Measurements from ENCODE around the gene TRIM4. TPM values are rescaled to one million over a fixed set of nuclear protein-coding genes. Genes with fewer than 3 reads are reported as not detected.

Gene TRIM4
- total RNA-seq, 2 donors from 2014 or later: 10.5 to 13.2 TPM

DNA sequence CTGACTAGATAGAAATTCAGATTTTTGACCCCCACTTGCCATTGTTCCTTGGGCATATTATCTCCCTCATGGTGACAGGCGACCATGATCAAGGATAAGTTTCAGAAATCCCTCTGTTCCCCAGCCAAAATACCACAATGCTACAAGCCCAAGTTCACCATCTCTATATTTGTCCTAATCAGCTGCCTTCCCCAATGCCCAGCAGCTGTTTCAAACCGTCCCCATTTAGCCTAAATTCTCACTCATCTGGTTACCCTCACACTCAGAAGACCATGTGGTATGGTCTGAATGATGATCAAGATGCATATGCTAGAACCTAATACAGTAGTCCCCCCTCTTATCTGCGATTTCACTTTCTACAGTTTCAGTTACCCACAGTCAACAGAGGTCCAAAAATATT lies 11.0 kb upstream of the TRIM4 start:
- TF ChIP-seq, protein P1, sequence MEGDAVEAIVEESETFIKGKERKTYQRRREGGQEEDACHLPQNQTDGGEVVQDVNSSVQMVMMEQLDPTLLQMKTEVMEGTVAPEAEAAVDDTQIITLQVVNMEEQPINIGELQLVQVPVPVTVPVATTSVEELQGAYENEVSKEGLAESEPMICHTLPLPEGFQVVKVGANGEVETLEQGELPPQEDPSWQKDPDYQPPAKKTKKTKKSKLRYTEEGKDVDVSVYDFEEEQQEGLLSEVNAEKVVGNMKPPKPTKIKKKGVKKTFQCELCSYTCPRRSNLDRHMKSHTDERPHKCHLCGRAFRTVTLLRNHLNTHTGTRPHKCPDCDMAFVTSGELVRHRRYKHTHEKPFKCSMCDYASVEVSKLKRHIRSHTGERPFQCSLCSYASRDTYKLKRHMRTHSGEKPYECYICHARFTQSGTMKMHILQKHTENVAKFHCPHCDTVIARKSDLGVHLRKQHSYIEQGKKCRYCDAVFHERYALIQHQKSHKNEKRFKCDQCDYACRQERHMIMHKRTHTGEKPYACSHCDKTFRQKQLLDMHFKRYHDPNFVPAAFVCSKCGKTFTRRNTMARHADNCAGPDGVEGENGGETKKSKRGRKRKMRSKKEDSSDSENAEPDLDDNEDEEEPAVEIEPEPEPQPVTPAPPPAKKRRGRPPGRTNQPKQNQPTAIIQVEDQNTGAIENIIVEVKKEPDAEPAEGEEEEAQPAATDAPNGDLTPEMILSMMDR (conservative IDR thresholded peaks at IDR 0.05): no peak
- no peak overlapping the region for H3K27ac Mint-ChIP-seq
- H3K4me3 Mint-ChIP-seq: no peak overlapping the region
- no peak for DNase-seq
- Histone ChIP-seq H3K9me3 (ENCODE audit: control insufficient read depth, low read length) (no peaks in the 10 kb centered on the region), H3K4me1 (ENCODE audit: control insufficient read depth, insufficient read depth, low read length) (no peaks in the 10 kb centered on the region), H3K9ac (ENCODE audit: extremely low read depth, low read length, poor library complexity, severe bottlenecking) (no peak overlapping the region), H3K27ac (ENCODE audit: low read depth, low read length) (no peak overlapping the region), H3K27me3 (ENCODE audit: control insufficient read depth, insufficient read depth, low read length, poor library complexity, severe bottlenecking) (peaks cover 40% of the 10 kb centered on the region), H3K36me3 (ENCODE audit: control insufficient read depth, insufficient read depth, low read length) (no peaks in the 10 kb centered on the region), H3K4me3 (ENCODE audit: low read length) (no peak overlapping the region)
- 87 to 100% methylated on average over 1 to 3 of the region's 3 CpGs for WGBS, 2 experiments (ENCODE audit: insufficient coverage in 1 of 2, insufficient read length in 1 of 2)
- H3K27me3 Mint-ChIP-seq (ENCODE audit: insufficient read depth): peaks cover 14% of the 10 kb centered on the region
- H3K4me1 Mint-ChIP-seq: peaks cover 14% of the 10 kb centered on the region
- no peaks in the 10 kb centered on the region for H3K9me3 Mint-ChIP-seq
- no peaks in the 10 kb centered on the region for H3K36me3 Mint-ChIP-seq (ENCODE audit: low read depth)

DNA sequence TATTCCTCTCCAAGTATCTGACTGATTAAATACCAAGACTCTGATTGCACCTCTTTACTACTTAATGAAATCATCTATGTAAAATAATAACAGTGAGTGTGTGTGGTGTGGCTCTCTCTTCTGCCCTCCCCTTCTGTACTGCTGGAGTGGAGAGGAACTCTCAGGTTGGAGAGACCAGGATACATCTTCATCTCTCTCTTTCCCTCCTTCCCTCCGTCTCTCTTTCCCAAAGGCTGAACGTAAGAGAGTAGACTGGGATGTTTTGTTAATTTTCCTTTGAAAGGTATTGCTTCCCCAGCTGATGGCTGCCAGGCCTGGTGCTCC lies 10.4 kb upstream of the TRIM4 start:
- 50% methylated on average over 1 of the region's 2 CpGs; no CpG with 5 or more reads in 1 of the 2 experiments for WGBS, 2 experiments (ENCODE audit: insufficient coverage in 1 of 2, insufficient read length in 1 of 2)

DNA sequence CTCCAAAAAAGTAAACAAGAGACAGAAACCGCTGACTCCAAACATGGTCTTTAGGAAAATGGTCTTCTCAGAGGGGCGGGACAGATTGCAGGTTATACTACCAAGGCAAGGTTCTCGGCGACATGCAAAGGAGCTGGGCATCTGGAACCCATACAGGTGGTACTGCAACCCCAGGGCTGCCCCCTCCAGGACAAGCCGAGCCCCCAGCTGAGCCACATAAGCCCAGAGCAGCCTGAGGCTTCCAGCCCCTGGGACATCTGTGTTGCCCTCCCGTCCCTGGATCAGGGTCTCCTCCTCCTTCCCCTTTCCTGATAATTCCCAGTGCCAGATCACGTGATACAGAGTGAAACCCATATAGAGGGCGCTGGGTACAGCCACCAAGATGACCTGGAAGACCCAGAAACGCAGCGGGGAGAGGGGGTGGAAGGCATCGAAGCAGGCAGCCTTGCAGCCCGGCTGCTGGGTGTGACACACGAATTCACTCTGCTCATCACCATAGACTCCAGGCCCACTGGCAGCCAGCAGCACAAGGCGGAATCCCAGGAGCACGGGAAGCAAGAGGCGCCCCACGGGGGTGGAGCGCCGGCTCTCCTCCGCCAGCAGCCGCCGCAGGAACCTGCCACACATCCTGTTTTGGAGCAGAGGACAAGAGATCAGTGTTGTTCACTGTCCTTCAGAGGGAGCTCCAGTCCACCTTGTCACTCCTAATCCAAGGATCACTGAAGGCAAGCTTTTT lies 9.8 kb upstream of the TRIM4 start, which contains the start of gene GJC3:
GJC3 (minus strand) TSS at position 627 of the 736 bp plus-strand sequence; CDS start at position 627, 0 bp downstream.
- no peaks in the 10 kb centered on the region for H3K9me3 ChIP-seq (ENCODE audit: control insufficient read depth, low read length)
- no peak within 1 kb of the TSS for H3K27ac ChIP-seq (ENCODE audit: low read depth, low read length)
- 26 to 29% methylated on average over 15 to 20 of the region's 22 CpGs for WGBS, 2 experiments (ENCODE audit: insufficient coverage in 1 of 2, insufficient read length in 1 of 2)
- peaks cover 14% of the 10 kb centered on the region for H3K4me1 Mint-ChIP-seq
- DNase-seq: peak; percentile 91
- no peak within 1 kb of the TSS for H3K9ac ChIP-seq (ENCODE audit: extremely low read depth, low read length, poor library complexity, severe bottlenecking)
- TF ChIP-seq, protein P1 (conservative IDR thresholded peaks at IDR 0.05): peak; percentile 72
- peak within 1 kb of the TSS; percentile 77 for H3K4me3 ChIP-seq (ENCODE audit: low read length)
- H3K4me1 ChIP-seq (ENCODE audit: control insufficient read depth, insufficient read depth, low read length): no peaks in the 10 kb centered on the region
- H3K36me3 ChIP-seq (ENCODE audit: control insufficient read depth, insufficient read depth, low read length): no peaks in the 10 kb centered on the region
- no peaks in the 10 kb centered on the region for H3K36me3 Mint-ChIP-seq (ENCODE audit: low read depth)
- H3K27me3 ChIP-seq (ENCODE audit: control insufficient read depth, insufficient read depth, low read length, poor library complexity, severe bottlenecking): peaks cover 49% of the 10 kb centered on the region
- peak within 1 kb of the TSS; percentile 72 for H3K4me3 Mint-ChIP-seq
- H3K27ac Mint-ChIP-seq: peak within 1 kb of the TSS; percentile 90
- no peaks in the 10 kb centered on the region for H3K9me3 Mint-ChIP-seq
- peaks cover 14% of the 10 kb centered on the region for H3K27me3 Mint-ChIP-seq (ENCODE audit: insufficient read depth)

More for the DNA sequence above, 10.4 kb upstream of the TRIM4 start:
- peak overlapping the region; percentile 3 for H3K27ac Mint-ChIP-seq
- Histone ChIP-seq H3K27ac (ENCODE audit: low read depth, low read length) (no peak overlapping the region), H3K4me3 (ENCODE audit: low read length) (peak overlapping the region; percentile 77), H3K9ac (ENCODE audit: extremely low read depth, low read length, poor library complexity, severe bottlenecking) (no peak overlapping the region), H3K27me3 (ENCODE audit: control insufficient read depth, insufficient read depth, low read length, poor library complexity, severe bottlenecking) (peaks cover 44% of the 10 kb centered on the region), H3K9me3 (ENCODE audit: control insufficient read depth, low read length) (no peaks in the 10 kb centered on the region), H3K36me3 (ENCODE audit: control insufficient read depth, insufficient read depth, low read length) (no peaks in the 10 kb centered on the region), H3K4me1 (ENCODE audit: control insufficient read depth, insufficient read depth, low read length) (no peaks in the 10 kb centered on the region)
- peaks cover 14% of the 10 kb centered on the region for H3K4me1 Mint-ChIP-seq
- no peak for DNase-seq
- peaks cover 14% of the 10 kb centered on the region for H3K27me3 Mint-ChIP-seq (ENCODE audit: insufficient read depth)
- TF ChIP-seq, protein P1 (conservative IDR thresholded peaks at IDR 0.05): no peak
- no peaks in the 10 kb centered on the region for H3K9me3 Mint-ChIP-seq
- H3K36me3 Mint-ChIP-seq (ENCODE audit: low read depth): no peaks in the 10 kb centered on the region
- H3K4me3 Mint-ChIP-seq: peak overlapping the region; percentile 72

Data from endodermal cell (in vitro differentiated cells).